Activated CD4-positive, alpha-beta T cell treated with anti-CD3 and anti-CD28 coated beads, Interleukin-2, Interleukin-4, amounts not matched to agents 100 ng/mL and 50 ng/mL, durations not matched to agents 16 hours and 8 hours (primary cell): ENCODE data around the gene OR8B12.
"Not testable (repeated sequence)": the region's sequence is repeated elsewhere in the genome, so short reads cannot be mapped to it uniquely, and the experiment has no call there.

Experiments
- DNase-seq: peaks from one replicate; pipeline ENCODE4 v3.0.0-alpha.2; 2020; ENCODE audit warnings: low spot score

Gene OR8B12

DNA sequence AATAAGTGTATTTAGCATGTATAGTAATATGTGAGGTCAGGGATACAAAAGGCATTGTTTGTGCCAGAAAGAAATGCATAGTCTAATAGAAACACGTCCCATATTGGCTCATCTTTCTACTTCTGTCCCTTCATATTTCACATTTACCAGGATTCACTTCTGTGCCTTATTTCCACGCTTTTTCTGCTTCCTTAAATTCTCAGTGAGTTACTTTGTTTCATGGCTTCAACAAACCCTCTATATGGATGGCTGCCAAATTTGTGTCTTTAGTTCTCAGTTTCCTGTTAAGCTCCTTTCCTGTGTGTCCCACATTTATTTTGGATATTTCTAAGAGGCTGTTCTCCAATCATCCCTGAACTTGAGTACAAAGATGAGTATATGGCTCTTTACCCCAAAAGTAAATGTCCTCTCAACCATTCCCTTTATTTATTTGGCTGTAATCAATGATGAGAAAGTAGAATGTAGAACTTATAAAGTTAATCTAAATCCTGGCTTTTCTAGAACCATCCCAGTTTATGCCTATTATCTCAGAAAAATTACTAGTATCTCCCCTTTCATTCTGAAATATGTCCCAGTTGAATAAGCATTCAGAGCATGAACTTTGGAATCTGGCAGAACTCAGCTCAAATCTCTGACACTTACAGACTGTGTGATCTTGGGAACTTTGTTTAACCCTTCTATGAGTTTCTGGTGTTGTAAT, 23.5 kb downstream of the OR8B12 start:
- no peak for DNase-seq

DNA sequence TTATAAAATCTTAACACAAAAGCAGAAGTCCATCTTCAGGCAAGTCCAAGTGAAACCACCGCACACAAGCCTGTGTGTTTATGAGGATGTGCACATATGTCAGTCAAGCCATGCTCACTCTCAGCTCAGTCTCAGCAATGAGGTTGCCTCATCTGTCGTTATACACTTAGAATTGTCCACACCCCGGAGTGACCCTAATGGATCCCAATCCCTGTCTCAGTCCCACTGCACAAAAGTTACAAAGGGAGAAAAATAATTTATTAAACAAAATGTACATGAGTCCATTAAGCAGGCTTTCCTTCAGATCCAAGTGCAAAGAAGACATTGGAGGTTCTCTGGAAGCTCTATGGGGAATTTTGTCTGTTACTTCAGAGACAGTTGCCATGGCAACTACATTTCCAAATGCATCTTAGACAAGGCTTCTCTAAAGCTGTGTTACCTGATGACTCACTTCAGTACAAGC, 24.4 kb downstream of the OR8B12 start:
- no peak for DNase-seq

DNA sequence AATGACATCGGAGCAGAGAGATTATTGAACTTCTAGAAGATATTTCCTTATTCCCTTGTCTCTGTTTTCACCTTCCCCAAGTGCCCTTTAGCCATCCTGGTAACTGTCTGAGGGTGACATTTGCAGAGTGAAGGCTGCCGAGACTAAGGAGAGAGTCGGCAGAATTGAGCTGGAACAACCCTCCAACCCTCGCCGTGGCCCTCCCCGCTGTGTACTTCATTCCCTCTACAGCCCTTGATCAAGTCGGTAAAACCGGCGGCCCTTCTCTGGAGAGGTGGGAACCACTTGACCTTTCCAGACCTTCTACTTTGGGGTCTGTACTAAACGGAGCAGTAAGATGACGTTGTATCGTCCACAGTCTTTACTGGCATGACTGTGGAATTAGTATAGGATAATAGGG, 26.1 kb downstream of the OR8B12 start:
- DNase-seq: no peak

DNA sequence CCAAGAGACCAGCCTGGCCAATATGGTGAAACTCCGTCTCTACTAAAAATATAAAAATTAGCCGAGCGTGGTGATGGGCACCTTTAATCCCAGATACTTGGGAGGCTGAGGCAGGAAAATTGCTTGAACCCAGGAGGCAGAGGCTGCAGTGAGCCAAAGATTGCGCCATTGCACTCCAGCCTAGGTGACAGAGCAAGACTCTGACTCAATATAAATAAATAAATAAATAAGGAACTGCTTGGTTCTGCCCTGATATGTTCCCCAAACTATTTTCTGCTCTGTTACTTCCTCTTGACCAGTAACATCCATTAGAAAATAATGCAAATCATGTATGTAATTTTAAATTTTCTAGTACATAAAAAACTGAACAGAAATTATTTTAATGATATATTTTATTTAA, 28.8 kb downstream of the OR8B12 start:
- not testable (repeated sequence) for DNase-seq

DNA sequence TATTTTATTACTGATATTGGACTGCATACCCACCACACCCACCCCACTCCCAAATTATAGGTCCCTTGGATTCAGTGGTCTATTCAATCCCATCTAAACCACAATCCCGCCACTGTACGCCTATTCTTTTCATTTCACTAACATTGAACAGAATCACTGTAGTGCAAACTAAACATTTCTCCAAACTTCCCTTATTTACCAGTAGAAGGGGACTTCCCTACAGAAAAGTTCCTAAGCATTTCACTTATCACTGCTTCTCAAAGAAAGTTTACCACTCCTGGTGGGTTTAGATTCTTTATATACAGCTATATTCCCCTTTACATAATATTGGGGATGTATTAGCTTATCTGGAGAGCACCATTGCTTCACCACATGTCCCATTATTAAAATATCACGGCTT, 29.3 kb downstream of the OR8B12 start:
- DNase-seq: no peak

DNA sequence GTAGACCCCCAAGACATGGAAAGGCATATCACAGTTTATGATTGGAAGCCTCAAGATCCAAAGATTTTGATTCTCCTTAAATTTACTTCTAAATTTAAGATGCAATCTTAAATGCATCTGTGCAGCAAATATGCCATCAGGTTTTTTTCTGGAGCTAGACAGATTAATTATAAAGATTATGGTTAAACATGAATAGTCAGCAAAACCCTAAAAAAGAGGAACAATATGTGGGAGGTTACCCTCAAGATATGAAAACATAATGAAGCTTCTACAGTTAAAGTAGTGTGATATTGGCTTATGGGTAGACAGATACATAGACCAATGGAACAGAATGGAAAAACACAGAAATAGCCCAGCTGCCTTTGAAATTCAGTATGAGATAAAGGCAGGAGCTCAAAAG, 31.7 kb downstream of the OR8B12 start:
- DNase-seq: no peak

DNA sequence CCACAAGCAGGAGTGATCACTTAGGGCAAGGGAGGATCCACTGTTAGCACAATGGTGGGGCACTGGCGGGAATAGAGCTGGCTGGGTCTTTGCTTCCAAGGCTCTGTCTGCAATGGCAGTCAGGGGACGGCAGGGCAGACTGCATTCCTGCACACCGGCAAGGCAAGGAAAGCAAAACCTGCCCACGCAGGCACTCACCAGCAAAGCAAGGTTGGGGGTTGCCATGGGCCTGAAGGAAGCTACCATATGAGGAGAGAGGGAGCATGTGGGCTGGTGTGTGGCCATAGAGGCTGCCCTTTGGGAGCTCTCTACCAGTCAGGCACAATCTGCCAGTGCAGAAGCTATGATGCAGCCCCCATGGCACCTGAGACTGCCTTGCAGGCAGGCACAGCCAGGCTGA, 33.2 kb downstream of the OR8B12 start:
- DNase-seq: no peak

DNA sequence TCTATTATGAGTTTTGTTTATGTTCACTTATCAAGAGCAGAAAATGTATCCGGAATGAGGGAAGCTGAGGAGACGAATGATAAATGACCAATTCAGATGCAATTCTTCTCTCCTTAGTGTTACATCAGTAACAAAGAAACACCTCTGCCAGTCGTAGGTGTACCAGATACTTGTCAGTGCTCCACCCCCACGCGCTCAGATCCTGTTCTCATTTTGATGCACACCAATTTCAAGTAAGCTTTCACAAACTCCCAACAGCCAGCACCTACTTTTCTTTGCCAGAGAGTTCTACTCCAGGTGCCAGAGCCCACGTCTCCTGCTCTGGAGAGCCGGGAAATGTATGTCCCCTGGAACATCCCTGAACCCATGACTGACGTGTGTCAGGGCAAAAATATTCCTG, 43.7 kb downstream of the OR8B12 start:
- no peak for DNase-seq

DNA sequence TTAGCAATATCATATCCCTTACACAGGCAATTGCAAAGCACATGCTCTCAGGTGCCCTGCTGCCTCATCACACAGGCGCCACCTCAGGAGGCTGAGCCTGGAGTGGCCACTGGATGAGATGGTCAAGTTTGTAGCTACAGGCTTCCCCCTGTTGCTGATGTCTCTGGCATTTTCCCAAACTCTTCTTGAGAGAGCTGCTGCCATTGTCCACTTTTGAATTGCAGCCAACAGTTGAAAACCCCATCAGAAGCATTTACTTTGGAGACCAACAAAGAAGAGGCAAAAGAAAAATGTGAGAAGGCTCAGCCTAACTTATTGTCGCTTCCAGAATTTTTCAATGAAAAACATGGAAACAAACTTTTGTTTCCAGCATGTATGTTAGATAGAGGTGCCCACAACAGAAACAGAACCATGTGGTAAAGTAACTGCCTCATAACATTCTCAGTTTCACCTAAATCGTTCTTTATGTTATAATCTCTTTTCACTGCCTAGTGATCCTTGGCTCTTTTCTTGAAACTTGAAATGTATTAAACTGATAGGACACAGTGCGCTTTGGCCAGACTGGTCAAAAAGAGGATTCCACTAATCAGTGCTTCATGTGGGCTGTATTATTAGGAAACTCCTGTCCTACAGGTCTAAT, 50.3 kb downstream of the OR8B12 start:
- DNase-seq: no peak
